ACHN (cell line): Measurements from ENCODE around the gene HAPLN2.
A peak's percentile ranks its signal among the peaks of the same experiment; 100 is the strongest.
"Not testable (repeated sequence)": the region's sequence is repeated elsewhere in the genome, so short reads cannot be mapped to it uniquely, and the experiment has no call there.

Experiments used
- DNase-seq: peaks from one replicate; pipeline ENCODE4 v3.0.0-alpha.2; 2015
- in situ Hi-C: cut with HindIII; loops from 2 replicates; pipeline ENCODE4 v1.10.0; 2017; ENCODE audit warnings: low sequenced_read_pairs, low pct_ligation_motif_present, low pct_unique_long_range_greater_than_20kb

Gene HAPLN2

GRCh38 chr1:156590326-156591180 lies 28.7 kb upstream of the HAPLN2 start:
- in situ Hi-C loops: no loop called here
- DNase-seq: no peak

- in situ Hi-C loops: no loop called here
- no peak for DNase-seq
Measured at GRCh38 chr1:156591181-156591431, 28.1 kb upstream of the HAPLN2 start.

GRCh38 chr1:156591432-156592157 lies 27.6 kb upstream of the HAPLN2 start, which contains the start of gene NAXE:
Gene NAXE, plus strand, starts transcription at chr1:156591776. Its CDS starts 29 bp downstream, at chr1:156591805.
- in situ Hi-C loops: no loop called here
- peak; percentile 78 for DNase-seq

GRCh38 chr1:156592158-156592909 lies 26.9 kb upstream of the HAPLN2 start:
- no peak for DNase-seq
- in situ Hi-C loops: no loop called here

- in situ Hi-C loops: no loop called here
Measured at GRCh38 chr1:156592910-156593660, 26.1 kb upstream of the HAPLN2 start.

GRCh38 chr1:156593661-156593989 lies 25.6 kb upstream of the HAPLN2 start:
- DNase-seq: no peak
- in situ Hi-C loops: no loop called here

More at GRCh38 chr1:156592910-156593660, 26.1 kb upstream of the HAPLN2 start:
- DNase-seq: no peak

GRCh38 chr1:156594190-156594589 lies 25.0 kb upstream of the HAPLN2 start:
- in situ Hi-C loops: no loop called here

GRCh38 chr1:156595016-156595415 lies 24.2 kb upstream of the HAPLN2 start:
- in situ Hi-C loops: no loop called here
- no peak for DNase-seq

More at GRCh38 chr1:156594190-156594589, 25.0 kb upstream of the HAPLN2 start:
- no peak for DNase-seq

GRCh38 chr1:156596426-156596825 lies 22.8 kb upstream of the HAPLN2 start:
- no peak for DNase-seq
- in situ Hi-C loops: no loop called here

GRCh38 chr1:156598125-156598524 lies 21.1 kb upstream of the HAPLN2 start:
- DNase-seq: no peak
- in situ Hi-C loops: no loop called here

GRCh38 chr1:156598731-156599432 lies 20.3 kb upstream of the HAPLN2 start:
- DNase-seq: no peak
- in situ Hi-C loops: no loop called here

- DNase-seq: peak; percentile 57
- in situ Hi-C loops: no loop called here
Measured at GRCh38 chr1:156599811-156600210, 19.4 kb upstream of the HAPLN2 start.

GRCh38 chr1:156600733-156601121 lies 18.5 kb upstream of the HAPLN2 start:
- DNase-seq: peak; percentile 35
- in situ Hi-C loops: no loop called here

- in situ Hi-C loops: no loop called here
- peak; percentile 91 for DNase-seq
Measured at GRCh38 chr1:156601122-156601830, 17.9 kb upstream of the HAPLN2 start, which contains the start of gene GPATCH4. Gene GPATCH4, minus strand, starts transcription at chr1:156601479.

- DNase-seq: peak; percentile 42
- in situ Hi-C loops: no loop called here
Measured at GRCh38 chr1:156601892-156602291, 17.3 kb upstream of the HAPLN2 start.

- DNase-seq: no peak
- in situ Hi-C loops: no loop called here
Measured at GRCh38 chr1:156602557-156602993, 16.6 kb upstream of the HAPLN2 start.

- in situ Hi-C loops: not testable (repeated sequence)
Measured at GRCh38 chr1:156607344-156607743, 11.9 kb upstream of the HAPLN2 start.

More at GRCh38 chr1:156607344-156607743, 11.9 kb upstream of the HAPLN2 start:
- not testable (repeated sequence) for DNase-seq
